GM18508 (cell line): Measurements from ENCODE around the gene IGFBP2.

Experiments used
- ATAC-seq: cut with Tn5 transposase; IDR thresholded peaks from one replicate; pipeline ENCODE4 v1.9.1; 2021; ENCODE audit warnings: moderate number of reproducible peaks; ENCODE audit not compliant: insufficient read depth, unreplicated experiment

The IGFBP2 gene

DNA sequence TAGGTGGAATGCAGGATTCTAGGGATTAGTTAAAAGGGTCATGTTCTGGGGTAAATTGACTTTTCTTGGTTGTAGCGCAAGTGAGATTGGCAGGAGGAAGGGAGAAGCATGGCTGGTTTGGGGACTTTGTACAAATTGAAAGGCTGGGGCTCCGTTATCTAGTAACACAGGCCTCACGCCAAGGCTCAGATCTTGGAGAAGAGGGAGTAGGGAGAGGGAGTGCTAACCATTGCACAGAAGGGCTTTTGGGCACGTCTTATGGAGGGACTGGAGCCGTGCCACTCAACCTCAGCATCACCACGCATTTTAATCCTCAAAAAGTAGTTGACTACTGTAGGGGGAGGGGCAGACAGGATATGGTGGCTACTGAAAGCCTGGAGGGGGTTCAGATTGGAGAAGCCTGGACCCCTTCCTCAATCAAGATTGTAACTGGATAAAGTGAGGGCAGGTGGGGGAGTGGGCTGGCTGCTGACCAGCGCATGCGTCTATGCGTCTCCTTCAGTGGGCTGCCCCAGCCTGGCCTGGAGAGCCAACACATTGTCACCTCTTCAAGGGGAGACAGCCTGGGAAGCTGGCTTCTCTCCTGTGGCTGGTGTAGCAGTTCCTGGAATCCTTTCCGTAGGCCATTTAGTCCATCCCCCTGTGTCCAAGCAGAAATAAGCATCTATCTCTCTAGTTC, 47.9 kb downstream of the IGFBP2 start:
- no peak for ATAC-seq

- ATAC-seq: no peak
Observed at GRCh38 chr2:216681683-216682082, 48.5 kb downstream of the IGFBP2 start.

GRCh38 chr2:216683846-216684245, 50.6 kb downstream of the IGFBP2 start:
- no peak for ATAC-seq

GRCh38 chr2:216685327-216685875, 52.2 kb downstream of the IGFBP2 start:
- no peak for ATAC-seq

DNA sequence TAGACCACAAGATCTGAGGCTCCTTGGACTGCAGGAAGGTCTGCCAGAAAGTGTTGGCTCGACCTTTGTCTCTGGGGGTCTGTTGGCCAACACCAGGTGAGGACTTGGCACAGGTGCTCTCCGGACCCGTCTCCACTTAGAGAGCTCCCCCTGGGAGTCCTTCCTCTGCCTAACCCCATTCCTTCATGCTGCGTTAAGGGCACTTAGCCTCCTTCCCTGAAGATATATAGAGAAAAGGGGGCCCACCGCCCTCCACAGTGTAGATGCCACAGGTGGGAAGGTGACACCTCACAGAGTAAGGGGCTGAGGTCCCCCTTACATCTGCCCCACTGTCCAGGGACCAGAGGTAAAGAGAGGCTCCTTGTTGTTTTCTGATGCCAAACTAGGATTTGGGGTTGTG, 53.9 kb downstream of the IGFBP2 start:
- no peak for ATAC-seq

- no peak for ATAC-seq
Observed at GRCh38 chr2:216687646-216688045, 54.4 kb downstream of the IGFBP2 start.

DNA sequence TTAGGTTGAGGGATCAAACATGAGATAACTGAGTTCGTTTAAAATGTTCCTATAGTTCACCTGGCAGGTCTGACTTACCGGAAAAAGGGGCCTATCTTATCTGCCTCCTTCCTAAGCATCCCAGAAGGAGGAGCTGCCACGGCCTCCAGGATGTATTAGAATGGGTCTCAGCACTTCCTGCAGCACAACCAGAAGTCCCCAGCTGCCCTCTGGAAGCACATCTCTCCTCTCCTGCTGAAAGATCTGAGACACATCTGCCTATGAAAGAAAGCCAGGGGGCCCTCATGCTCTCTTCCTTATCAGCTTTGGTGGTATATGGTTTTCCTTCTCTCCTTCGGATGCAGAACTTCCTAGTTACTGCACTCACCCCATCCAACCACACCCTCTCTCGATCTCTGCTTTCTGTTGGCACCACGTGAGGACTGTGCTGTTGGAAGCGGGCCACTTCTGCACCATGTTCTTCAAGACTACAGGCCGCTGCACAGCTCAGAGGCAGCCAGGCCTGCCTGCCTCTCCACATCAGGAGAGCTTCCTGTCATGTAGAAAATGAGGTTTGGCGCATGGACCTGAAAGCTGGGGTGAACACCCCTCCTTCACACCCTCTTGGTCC, 55.6 kb downstream of the IGFBP2 start:
- no peak for ATAC-seq

GRCh38 chr2:216689397-216689796, 56.2 kb downstream of the IGFBP2 start:
- no peak for ATAC-seq

GRCh38 chr2:216690456-216690852, 57.2 kb downstream of the IGFBP2 start:
- ATAC-seq: no peak

DNA sequence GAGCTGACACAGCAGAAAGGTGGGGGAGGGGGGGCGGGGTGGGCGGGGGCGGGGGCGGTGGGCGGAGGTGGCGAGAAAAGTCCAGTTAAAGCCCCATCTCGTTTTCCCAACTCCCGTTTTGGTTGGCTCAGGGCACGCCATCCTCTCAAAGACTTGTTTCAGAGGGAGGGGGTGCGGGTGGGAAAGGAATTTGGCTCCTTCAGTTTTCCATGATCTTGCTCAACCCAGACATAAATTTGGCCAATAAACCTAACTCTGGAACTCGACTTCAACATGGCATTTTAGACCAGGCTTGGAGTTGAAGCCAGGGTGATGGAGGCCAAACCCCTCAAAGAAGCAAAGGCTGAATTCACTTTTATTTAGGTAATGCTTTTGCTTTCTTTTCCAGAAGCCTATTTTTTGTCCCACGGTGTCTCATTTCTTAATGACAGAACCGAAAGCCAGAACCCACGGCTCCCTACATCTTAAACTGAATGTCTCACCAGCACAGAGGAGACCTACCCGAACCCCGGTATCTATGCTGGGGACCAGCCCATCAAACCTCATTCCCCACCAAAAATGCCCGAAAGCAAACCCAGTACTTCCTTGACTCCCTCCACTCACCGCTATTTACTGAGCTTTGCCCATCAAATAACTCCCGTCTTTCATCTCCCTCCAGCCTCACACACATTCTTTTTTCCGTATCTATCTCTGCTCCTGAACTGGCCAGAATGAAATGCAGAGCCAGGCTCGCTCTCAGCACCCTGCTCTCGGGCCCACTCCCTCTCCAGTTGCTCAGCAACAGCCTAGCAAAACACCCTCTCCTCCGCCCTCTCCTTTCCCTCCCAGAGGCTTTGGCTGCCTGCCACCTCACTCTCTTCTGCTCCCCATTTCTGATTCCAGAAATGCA, 57.9 kb downstream of the IGFBP2 start:
- ATAC-seq: no peak

DNA sequence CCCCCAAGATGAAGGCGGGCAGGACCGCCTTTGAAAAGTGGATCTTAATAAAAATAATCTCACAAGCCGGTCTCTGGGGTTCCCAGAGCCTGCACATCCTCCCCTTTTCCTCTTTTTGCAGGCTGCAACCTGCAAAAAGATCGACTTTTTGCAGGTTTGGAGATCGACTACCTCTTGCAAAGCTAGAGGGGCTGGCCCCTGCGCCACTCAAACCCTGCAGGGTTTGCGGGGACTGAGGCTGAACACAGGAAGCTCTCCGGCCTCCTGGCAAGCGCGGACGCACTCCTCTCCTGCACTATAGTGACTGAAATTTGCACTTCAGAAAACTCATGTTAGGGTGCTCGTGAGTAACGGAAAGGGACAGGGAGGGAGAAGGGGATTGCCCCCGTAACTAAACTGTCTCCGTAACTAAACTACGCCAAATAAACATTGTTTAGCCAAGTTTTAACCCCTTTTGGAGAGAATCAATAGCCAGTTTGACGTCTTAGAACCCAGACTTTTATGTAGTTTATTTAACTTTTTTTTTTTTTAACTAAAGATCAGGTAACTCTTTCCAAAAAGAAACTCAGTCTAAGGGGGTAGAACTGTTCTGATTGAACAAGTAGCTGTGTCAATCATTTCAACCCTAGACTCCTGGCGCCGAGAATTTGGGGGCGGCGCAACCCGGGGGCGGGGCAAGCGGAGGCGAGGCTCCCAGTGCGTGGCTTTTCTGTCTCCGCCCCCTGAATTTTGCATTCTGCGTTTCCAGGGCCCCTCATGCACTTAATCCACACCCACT, 59.6 kb downstream of the IGFBP2 start:
- ATAC-seq: no peak

DNA sequence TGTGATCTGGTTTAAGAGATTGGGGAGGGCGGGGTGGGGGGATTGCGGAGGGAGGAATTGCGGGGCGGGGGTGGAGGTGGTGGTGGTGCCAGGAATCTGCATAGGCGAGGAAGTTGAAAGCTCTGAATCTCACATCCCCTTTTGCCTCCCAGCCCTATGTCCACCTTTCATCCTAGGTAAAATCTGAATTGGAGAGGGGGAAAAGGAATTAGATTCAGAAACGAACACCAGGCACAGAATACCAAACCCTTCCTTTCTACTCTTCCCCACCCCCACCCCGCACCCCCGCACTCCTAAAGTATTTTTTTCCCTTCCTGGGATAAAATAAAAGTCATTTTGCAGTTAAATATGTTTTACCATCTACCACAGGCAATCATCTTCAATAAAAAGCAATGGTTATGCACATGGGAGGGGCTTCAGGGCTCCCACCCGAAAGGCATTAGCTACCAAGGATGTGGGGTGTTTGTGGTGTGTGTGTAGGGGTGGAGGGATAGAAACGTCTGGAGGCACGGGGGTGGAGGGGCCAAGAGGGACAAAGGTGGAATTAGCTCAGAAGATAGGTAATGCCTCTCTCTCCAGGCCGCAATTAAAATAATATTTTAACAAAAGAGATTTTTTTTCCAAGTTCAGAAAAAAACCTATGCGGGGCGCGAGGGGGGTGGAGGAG, 60.3 kb downstream of the IGFBP2 start:
- no peak for ATAC-seq

DNA sequence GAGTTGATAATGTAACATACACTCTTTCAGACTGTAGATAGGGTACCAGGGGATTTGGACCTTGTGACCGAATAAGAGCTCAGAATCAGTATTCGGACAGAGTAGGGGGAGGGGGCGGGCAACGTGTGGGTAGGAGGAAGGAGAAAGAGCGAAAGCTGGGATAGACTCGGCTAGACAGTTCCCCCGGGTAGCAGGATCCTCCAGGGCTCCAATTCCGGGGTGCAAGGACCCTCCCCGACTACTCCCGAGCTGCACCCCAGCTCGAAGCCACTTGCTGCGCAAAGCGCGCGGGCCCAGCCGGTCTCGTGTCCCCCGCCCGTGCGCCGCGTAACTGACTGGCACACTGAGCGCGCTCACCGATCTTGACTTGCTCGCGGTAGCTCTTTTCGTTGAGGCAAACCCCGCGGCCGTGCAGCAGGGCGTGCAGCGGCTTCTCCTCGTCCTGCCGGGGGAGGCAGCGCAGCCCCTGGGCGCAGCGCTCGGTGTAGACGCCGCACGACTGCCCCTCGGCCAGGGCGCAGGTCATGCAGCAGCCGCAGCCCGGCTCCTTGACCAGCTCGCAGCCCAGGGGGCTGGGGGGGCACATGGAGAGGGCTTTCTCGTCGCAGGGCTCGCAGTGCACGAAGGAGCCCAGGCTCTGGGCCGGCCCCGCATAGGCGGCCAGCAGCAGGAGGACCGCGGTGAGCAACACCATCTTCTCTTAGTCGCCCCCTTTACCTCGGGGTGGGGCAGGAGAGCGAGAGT, 61.0 kb downstream of the IGFBP2 start:
- no peak for ATAC-seq

DNA sequence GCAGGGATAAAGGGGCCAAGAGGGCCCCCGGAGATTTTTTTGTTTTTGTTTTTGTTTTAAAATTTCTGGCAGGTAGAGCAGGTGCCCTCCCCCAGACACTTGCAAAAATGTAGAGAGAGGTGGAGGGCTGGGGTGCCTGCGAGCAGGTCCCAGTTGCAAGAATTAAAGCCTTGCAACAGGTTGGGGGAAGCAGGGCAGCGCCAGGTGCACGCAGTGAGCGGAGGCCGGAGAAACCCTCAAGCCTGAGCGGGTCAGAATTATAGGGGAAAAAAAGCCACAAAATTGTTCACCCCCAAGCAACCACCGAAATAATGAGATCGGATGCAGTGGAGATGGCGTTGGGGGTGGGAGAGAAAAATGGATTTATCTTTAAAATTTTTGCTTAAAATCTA, 61.6 kb downstream of the IGFBP2 start:
- no peak for ATAC-seq

- ATAC-seq: no peak
Observed at GRCh38 chr2:216695401-216695821, 62.2 kb downstream of the IGFBP2 start, which contains the start of gene IGFBP5. Gene IGFBP5, minus strand, starts transcription at chr2:216695549. Its CDS starts 774 bp downstream, at chr2:216694775.

- no peak for ATAC-seq
Observed at GRCh38 chr2:216696321-216696720, 63.1 kb downstream of the IGFBP2 start.

GRCh38 chr2:216696751-216697560, 63.7 kb downstream of the IGFBP2 start:
- no peak for ATAC-seq

- ATAC-seq: no peak
Observed at GRCh38 chr2:216698293-216698692, 65.1 kb downstream of the IGFBP2 start.
